Measurements from ENCODE around the gene RAMP2.

DNA sequence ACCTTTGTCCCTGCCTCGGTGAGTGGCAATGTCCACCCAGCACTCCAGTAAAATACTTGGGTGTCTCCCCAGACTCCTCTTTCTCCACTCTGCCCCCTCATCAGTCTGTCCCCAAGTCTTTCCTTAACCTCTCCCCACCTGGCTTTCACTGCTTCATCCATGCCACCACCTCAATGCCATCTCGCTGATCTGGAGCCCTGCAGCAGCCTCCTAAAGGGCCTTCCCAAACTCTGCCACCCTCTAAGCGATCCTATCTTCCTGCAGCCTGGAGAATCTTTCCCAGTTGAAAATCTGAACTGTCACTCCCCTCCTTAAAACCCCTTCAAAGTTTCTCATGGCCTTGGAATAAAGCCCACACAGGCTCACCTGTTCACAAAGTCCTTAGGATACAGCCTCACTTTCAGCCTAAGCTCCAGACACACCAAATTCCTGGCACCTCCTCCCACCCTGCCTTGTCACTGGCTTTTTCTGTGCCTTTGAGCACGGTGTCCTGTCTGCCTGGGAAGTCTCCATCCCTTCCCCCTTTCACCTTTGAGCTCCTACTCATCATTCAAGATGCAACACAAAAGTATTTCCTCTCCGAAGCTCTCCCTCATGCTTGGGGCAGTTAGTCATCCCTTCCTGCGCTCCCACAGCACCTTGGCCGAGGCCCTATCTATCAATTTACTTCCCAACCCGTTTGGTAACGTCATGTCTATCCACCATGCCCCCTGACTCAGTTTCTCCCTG lies 22.2 kb downstream of the RAMP2 start:
- TF ChIP-seq EZH2 (optimal IDR thresholded peaks at IDR 0.05; ENCODE audit: low read depth, low read length) (no peak), EZH2phosphoT487 (IDR thresholded peaks at IDR 0.05; ENCODE audit: low read length) (no peak)
- TF ChIP-seq, protein P1, sequence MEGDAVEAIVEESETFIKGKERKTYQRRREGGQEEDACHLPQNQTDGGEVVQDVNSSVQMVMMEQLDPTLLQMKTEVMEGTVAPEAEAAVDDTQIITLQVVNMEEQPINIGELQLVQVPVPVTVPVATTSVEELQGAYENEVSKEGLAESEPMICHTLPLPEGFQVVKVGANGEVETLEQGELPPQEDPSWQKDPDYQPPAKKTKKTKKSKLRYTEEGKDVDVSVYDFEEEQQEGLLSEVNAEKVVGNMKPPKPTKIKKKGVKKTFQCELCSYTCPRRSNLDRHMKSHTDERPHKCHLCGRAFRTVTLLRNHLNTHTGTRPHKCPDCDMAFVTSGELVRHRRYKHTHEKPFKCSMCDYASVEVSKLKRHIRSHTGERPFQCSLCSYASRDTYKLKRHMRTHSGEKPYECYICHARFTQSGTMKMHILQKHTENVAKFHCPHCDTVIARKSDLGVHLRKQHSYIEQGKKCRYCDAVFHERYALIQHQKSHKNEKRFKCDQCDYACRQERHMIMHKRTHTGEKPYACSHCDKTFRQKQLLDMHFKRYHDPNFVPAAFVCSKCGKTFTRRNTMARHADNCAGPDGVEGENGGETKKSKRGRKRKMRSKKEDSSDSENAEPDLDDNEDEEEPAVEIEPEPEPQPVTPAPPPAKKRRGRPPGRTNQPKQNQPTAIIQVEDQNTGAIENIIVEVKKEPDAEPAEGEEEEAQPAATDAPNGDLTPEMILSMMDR (IDR thresholded peaks at IDR 0.05; ENCODE audit: low read length), result no peak
